CD1c-positive myeloid dendritic cell (primary cell): ENCODE data around the gene ZC3HAV1L.
"Not testable (repeated sequence)": the region's sequence is repeated elsewhere in the genome, so short reads cannot be mapped to it uniquely, and the experiment has no call there.

Experiments
- DNase-seq: peaks from one replicate; pipeline ENCODE4 v3.0.0-alpha.2; 2016; ENCODE audit errors: extremely low spot score

ZC3HAV1L gene, protein sequence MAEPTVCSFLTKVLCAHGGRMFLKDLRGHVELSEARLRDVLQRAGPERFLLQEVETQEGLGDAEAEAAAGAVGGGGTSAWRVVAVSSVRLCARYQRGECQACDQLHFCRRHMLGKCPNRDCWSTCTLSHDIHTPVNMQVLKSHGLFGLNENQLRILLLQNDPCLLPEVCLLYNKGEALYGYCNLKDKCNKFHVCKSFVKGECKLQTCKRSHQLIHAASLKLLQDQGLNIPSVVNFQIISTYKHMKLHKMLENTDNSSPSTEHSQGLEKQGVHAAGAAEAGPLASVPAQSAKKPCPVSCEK

DNA sequence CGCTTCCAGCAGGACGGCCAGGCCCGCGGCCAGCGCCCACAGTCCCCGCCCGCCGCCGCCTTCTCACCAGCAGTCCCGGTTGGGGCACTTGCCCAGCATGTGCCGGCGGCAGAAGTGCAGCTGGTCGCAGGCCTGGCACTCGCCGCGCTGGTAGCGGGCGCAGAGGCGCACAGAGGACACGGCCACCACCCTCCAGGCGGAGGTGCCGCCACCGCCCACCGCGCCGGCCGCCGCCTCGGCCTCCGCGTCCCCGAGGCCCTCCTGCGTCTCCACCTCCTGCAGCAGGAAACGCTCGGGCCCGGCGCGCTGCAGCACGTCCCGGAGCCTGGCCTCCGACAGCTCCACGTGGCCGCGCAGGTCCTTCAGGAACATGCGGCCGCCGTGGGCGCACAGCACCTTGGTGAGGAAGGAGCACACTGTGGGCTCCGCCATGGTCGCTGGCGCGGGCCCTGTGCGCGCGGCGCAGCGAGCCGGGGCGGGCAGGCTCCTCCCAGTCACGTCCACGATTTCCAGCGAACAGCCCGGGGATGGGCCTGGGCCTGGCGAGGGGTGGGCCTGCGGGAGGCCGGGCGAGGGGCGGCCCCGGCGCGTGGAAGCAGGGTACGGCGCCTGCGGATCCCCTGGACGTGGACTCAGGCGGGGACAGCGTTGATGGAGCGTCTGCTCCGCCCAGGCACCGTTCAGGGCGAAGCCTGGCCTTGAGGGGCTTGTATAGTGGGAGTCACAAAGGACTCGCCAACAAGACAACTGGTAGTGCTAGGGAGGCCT is at the start of gene ZC3HAV1L:
Gene ZC3HAV1L, minus strand, starts transcription at position 457 of the 768 bp plus-strand sequence. Its CDS starts 25 bp downstream, at position 432.
- DNase-seq: peak; percentile 42

DNA sequence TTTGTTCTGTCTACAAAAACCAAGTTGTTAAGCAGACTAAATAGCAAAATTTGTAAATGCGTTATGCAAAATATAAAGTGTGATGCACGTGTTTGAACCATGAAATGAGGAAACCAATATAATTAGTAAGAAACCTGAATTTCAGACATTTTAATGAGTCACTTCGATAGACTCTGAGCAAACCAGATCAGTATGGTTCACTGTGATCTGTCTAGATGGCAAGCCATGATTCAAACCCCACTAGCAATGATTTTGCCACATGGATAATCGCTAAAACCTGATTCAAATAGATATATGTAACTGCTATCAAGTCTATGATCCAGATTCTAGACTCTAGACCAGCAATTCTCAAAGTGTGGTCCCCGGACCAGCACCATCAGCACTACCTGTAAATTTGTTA is 48.9 kb upstream of the ZC3HAV1L start:
- DNase-seq: no peak

DNA sequence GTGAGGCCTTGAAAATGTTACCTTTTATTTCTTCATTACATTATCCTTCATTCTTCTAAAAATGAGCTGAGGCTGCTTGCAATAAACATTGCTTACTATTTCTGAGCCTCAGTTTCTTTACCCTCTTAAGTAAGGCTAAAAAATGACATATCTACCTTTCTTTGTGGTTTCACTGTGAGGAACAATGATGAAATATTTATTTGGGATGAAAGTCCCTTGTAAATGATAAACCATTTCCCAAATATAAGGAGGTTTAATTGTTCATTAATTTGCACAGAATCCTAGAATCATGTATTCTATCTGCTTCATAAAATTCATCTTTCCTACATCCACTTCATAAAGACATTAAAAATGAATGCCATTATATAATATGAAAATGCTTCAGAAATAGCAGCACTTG is 45.7 kb upstream of the ZC3HAV1L start:
- no peak for DNase-seq

DNA sequence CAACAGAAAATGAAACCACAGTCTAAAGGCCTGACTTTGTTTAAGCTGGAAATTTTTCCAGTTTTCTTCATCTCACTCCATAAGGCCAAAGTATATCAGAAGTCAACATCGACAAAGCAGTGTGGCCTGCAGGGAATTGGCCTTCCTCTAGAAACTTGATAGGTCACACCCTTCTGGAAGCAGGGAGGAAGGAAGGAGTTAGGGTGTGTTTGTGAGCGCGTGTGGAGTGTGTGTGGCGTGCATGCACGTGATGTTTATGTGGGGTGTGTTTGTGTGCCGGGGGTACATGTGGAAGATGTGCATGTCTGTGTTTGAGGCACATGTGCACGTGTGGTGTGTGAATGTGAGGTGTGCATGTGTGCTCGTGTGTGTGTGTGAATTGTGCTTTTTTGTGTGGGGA is 45.1 kb upstream of the ZC3HAV1L start:
- DNase-seq: no peak

DNA sequence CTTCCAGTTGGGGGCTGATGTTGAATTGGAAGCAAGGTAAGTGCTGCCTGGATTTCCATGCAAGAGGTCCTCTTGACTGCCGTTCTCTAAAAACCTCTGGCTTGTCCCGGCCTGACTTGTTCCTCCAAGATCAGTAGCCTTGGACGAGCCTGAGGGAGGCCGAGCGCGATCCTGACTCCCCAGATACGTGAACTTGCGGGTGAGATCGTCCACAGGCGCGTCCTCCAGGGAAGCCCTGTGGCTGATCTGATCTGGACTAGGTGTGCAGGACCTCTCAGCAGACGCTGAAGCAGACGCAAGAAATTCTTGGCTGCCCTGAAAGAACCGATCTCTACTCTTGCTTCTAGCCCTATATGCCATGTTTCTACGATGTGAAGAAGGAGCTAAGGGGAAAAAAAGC is 44.0 kb upstream of the ZC3HAV1L start:
- no peak for DNase-seq

DNA sequence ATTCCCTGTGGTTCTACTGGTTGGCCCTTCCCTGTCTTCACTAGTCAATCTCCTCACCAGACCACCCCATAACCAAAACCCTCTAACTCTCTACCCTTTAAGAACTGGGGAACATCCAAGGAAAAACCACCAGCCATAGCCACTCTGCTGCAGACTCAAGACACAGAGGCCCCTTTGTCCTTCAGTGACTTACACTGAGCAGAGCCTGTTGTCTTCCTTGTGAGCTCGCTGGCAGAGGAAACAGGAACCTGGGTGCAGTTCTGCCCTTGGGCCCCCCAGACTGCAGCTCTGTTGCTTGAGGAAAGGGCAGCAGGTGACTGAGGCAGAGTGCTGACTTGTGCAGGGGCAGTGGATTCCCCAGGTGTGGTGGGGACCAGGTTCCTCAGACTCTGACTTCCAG is 43.1 kb upstream of the ZC3HAV1L start:
- no peak for DNase-seq

DNA sequence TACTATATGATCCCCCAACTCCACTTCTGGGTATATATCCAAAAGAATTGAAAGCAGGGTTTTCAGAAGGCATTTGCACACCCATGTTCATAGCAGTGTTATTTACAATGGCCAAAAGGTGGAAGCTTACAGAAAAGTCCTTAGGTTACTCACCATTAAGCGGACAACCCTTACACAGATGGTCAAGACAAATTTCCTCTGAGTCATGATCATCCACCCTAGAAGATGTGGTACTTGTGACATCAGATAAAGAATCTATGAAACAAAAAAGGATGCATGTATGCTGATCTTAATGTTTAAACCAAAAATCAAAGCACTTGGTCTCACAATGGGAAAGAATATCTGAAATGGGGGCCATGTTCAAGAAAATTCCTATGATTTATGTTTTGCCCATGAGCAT is 42.6 kb upstream of the ZC3HAV1L start:
- no peak for DNase-seq

DNA sequence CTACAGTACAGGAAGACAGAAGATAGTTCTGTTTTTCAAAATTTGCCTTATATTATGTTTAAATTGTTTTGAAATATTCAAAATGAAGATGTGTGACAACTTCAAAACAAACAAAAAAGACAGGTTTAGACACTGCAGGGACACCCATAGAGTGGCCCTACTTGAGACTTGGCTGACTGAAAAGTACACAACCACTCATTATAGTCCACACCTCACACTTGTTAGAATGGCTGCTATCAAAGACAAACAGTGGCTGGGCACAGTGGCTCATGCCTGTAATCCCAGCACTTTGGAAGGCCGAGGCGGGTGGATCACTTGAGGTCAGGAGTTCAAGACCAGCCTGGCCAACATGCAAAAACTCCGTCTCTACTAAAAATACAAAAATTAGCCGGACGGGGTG is 41.9 kb upstream of the ZC3HAV1L start:
- not testable (repeated sequence) for DNase-seq

DNA sequence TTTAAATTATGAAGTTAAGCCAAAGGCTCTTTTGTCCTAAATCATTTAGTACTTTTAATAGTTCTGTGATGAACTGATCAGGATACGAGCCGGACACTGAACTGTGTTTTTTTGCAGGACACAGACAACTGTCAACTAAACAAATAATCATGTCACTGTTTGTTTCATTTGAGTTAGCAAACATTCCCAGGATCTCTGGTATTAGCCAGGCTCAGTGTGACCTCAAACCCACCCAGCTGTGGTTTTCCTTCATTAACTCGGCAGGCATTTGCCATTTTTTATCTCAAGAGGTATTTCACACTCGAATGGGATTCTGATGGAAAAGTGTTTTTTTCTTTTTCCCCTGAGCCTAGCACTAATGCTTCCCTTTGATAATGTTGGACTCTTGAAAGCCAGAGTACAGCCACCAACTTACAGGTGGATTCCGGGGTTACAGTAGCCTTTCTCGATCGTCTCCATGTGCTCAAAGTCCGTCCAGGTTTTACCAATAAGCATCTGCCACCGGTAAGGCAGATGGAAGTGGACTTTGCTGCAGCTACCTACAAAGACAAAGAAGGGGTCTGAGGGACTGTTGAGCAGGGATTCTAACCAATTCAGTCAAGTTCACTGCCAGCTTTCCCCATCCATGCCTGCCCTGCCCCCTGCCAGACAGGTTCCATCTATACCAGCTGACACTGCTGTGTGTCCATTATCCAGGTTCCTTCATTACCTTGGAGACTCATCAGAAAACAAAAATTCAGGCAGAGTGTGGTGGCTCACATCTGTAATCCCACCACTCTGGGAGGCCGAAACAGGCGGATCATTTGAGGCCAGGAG is 40.2 kb upstream of the ZC3HAV1L start:
- DNase-seq: no peak

DNA sequence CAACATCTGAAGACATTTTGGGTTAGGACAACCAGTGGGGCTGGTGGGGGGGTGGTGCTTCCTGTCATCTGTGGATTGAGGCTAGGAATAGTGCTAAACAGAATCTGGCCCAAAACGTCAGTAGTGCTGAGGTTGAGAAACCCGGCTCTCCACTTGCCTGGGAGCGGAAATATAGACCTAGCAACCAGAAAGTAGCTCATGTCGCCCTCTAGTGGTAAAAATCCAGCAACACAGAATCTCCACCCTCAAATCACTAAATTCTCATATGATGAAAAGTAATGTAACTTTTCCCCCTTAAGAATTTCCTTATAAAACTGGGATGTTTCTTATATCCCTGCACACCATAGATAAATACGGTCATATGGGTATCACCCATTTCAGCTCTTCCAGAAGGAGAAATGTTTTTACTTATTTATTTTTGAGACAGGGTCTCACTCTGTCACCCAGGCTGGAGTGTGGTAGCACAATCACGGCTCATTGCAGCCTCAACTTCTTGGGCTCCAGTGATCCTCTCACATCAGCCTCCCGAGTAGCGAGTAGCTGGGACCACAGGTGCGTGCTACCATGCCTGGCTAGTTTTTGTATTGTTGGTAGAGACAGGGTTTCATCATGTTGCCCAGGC is 39.3 kb upstream of the ZC3HAV1L start:
- DNase-seq: peak; percentile 89

DNA sequence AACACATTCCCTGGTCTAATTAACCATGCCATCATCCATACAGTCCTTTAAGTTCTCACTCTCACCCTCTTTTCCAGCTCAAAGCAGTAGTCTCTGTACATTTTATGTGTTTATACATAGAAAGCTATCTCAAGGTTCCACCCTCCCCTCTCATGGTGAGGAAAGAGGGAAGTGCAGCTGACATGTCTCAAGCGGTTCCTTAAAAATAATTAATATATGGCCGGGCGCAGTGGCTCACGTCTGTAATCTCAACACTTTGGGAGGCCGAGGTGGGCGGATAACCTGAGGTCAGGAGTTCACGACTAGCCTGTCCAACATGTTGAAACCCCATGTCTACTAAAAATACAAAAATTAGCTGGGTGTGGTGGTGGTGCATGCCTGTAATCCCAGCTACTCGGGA is 37.0 kb upstream of the ZC3HAV1L start:
- peak; percentile 60 for DNase-seq

DNA sequence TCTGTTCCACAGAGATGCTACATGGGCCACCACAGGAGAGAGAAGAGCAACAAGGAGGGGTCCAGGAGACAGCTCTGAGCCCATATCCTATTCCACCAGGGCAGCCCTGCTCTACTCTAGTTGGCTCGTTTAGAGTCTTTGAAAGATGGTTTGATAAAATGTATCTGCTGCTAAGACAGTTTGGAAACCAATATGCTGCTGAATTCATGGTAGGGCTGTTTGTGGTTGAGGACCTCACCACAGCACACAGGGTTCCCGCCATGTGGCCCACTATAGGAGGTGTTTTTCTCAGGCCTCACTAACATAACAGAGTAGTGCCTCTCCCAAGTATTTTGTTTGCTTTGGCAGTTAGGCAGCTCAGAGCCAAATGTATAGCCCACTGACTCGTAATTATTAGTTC is 35.8 kb upstream of the ZC3HAV1L start:
- DNase-seq: no peak

DNA sequence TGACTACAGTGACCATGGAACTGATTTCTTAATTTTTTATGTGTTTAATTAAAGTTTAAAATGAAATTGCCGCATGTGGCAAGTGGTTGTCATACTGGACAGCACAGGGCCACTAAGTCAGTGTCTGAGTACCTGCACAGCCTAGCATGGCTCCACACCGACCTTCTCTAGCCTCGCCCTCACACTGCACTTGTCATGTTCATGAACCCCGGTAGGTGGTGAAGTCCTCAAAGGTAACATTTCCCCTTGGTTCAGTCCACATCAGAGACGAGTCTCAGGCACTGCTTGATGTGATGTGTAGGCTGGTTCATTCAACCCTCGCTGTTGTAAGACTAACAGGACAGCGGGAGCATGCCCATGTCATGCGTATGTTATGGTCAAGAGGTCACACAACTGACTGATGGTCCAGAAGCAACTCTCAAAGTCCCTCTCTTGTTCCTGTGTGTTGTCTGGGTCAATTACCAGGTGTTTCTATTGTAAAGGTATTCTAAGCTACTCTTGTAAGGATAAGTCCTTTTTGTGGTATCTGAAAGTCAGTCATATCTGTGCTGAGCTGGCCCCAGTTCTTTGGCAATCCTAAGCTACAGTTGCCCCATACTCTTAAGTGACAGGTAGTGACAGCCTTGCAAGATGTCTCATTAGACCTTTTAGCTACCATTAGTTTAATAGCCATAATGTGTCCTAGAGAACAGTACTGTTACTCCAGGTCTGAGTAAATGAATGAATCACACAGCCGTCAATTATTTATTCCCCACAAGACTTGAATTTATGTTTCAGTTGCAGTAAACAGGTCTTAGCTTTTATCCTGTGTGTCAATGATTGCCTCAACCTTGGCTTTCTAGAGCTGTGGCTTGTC is 32.9 kb upstream of the ZC3HAV1L start:
- no peak for DNase-seq

DNA sequence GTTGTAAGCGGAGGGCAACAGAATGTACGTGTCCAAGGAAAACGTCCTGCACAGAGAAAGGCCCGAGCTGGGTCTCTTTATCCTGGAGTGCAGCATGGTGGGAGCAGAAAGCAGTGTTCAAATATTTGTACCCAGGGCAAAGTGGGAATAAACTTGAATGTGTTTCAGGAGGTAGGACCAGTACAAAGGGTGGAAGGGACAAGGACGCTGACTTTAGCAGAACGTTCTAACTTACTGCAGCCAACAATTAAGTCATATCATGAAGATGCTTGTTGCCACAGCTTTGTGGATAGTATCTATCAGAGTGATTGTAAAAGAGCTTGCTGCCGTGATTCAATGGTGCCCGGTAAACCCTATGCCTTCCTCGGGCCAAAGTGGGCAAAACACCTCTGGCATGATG is 30.5 kb upstream of the ZC3HAV1L start:
- no peak for DNase-seq

DNA sequence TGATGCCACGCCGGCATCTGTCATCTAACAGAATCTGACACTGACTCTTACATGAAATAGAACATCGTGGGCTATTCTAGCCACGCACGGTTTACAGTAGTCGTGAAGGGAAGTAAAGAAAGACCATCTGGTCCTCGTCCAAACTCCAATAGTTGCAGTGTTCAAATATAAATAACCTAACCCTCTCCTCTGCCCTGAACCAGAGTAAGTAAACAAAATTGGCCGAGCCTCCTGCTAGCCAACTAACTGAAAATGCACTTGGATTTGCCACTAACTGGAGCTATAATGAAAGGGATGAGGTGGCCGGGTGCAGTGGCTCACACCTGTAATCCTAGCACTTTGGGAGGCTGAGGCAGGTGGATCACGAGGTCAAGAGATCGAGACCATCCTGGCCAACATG is 29.5 kb upstream of the ZC3HAV1L start:
- no peak for DNase-seq

DNA sequence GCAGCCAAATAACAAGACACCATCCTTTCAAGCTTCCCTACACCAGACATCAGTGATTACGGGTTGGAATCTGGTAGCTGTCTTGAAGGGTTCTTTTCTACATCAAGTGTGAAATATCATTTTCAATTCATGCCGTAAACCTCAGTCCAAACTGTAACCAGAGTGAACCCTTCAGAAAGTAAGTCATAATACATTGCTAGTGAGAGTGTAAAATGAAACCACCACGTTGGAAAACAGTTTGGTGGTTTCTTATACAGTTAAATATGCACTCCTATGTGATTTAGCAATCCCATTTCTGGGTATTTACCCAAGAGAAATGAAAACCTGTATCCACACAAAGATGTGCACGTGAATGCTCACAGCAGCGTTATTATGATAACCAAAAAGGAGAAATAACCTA is 25.6 kb upstream of the ZC3HAV1L start:
- DNase-seq: no peak

DNA sequence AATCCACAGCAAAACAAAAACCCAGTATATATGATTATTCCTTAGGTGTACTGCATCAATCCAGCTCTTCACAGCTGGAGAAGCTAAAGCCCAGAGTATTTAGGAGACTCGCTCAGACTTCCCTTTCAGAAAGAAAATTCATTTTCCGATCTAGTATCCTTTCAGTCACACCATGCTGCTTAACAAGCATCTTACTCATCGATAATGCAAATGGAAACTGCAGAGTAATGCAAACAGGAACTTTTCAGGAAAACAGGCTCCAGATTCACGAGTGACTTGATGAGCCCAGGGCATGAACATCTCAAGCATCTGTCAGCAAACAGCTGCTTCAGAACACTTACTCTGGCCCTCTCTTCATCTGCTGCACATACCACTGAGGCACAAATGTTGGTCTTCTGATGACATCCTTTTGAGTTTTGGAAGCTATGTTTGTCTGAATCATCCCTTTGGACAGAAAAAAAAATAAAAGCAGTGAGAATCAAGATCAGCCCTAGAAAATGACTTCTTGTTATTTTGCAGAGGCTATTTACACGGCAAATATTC is 24.9 kb upstream of the ZC3HAV1L start:
- DNase-seq: no peak

DNA sequence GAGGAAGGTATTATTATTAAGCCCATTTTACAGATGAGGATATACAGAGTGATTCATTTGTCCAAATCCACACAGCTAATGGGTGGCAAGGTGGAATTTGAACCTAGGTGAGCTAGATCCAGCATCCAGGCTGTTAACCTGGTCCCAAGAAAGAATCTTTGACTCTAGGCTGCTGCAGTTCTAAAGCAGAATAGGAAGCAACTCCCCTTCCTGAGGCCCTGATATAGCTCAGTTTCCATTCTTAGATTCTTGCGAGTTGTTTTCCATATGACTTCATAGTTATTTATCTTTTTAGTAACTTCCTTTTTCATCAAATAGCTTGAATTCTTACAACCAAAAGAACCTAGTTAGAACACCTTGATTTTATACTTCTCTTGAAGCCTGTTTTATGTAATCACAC is 24.1 kb upstream of the ZC3HAV1L start:
- DNase-seq: no peak

DNA sequence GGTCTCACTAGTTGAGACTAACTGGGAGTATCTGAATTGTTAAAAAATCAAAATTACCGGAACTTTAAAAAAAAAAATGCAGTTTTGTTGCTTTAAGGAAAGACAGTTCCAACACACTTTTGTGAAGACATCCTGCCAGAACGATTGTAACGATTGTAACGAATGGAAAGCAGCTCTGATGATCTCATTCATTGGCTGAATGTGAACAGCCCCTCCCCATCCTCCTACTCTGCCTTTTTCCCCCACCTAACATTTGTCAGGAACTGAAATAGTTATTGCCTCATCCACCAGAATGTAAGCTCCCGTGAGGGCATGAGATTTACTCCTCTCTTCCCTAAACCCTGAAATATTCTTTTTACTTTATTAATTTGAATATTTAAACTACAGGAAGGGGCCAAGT is 23.1 kb upstream of the ZC3HAV1L start:
- DNase-seq: peak; percentile 15

DNA sequence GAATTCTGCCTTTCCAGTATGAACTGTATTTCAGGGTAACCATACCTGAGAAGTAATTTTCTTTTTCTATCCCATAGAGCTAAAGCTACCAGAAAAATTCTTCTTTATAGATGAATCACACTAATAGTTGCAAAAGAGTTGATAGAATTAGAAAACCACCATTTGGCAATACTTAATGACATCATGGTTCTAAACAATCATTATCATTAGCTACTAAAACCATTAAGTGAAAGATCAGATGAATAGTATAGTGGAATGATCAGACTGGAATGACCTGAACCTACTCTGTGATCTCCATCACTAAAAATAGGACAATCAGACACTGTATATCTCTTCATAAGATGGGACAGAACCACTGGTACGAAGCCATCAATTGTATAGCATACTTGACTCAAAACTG is 19.8 kb upstream of the ZC3HAV1L start:
- no peak for DNase-seq

DNA sequence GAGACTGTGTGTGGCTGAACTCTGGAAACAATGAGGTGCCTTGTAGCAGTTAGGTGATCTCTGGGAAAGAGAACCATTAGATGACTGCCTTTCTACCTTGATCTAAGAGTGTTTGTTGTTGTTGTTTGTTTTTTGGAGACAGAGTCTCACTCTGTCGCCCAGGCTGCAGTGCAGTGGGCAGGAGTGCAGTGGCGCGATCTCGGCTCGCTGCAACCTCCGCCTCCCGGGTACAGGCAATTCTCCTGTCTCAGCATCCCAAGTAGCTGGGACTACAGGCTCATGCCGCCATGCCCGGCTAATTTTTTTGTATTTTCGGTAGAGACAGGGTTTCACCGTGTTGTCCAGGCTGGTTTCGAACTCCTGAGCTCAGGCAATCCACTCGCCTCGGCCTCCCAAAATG is 18.8 kb upstream of the ZC3HAV1L start:
- not testable (repeated sequence) for DNase-seq
